ENCODE measurements around the gene E2F4. TPM values are rescaled to one million over a fixed set of nuclear protein-coding genes. Genes with fewer than 3 reads are reported as not detected.

The E2F4 gene
- total and polyA plus RNA-seq, 2 of the 13 experiments (the other 11 are each of a cell fraction or from before 2014, with no cell fraction given): 84.8 to 91.2 TPM

DNA sequence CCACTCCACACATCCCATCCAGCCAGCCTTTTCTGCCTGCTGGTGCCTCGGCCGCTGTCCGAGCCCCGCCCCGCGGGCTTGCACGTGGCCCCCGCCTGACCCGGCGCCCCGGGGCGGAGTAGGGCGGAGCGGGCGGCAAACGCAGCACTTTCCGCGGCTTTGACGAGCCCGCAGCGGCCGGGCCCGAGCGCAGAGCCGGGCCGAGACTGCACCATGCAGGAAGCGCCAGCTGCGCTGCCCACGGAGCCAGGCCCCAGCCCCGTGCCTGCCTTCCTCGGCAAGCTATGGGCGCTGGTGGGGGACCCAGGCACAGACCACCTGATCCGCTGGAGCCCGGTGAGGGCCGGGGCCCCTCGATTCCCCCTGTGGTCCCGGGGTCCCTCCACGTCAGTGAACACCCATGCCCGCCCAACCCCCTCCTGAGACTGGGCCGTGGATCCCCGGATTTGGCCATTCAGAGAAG, 27.3 kb upstream of the E2F4 start, which contains the start of gene HSF4 (continued):
- TF ChIP-seq, protein P1, sequence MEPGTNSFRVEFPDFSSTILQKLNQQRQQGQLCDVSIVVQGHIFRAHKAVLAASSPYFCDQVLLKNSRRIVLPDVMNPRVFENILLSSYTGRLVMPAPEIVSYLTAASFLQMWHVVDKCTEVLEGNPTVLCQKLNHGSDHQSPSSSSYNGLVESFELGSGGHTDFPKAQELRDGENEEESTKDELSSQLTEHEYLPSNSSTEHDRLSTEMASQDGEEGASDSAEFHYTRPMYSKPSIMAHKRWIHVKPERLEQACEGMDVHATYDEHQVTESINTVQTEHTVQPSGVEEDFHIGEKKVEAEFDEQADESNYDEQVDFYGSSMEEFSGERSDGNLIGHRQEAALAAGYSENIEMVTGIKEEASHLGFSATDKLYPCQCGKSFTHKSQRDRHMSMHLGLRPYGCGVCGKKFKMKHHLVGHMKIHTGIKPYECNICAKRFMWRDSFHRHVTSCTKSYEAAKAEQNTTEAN (CRISPR knock-in tag; conservative IDR thresholded peaks at IDR 0.05): peak; percentile 93
- TF ChIP-seq ARNTL (CRISPR knock-in tag; IDR thresholded peaks at IDR 0.05) (peak; percentile 98), GTF2F1 (IDR thresholded peaks at IDR 0.05; ENCODE audit: low read length) (no peak), FOXJ3 (CRISPR knock-in tag; IDR thresholded peaks at IDR 0.05; ENCODE audit: borderline replicate concordance) (no peak), NPAS2 (CRISPR knock-in tag; IDR thresholded peaks at IDR 0.05; ENCODE audit: borderline replicate concordance) (no peak), ZNF577 (CRISPR knock-in tag; IDR thresholded peaks at IDR 0.05; ENCODE audit: borderline replicate concordance, low read depth) (no peak), ZFP62 (CRISPR knock-in tag; IDR thresholded peaks at IDR 0.05) (no peak), ZNF232 (CRISPR knock-in tag; IDR thresholded peaks at IDR 0.05; ENCODE audit: borderline replicate concordance) (peak; percentile 87; the same call in 1 of the 2 replicates), CREB1 (IDR thresholded peaks at IDR 0.05) (no peak), CREB1 (CRISPR knock-in tag; IDR thresholded peaks at IDR 0.05) (no peak), NBN (conservative IDR thresholded peaks at IDR 0.05) (no peak), CENPX (CRISPR knock-in tag; IDR thresholded peaks at IDR 0.05) (0 out of 2 replicates have a peak, but pooled peaks have one; percentile 78), ZNF350 (CRISPR knock-in tag; IDR thresholded peaks at IDR 0.05; ENCODE audit: borderline replicate concordance, low read depth) (no peak), PTBP1 (IDR thresholded peaks at IDR 0.05; ENCODE audit: low read depth, low read length, poor library complexity, severe bottlenecking) (no peak), ATM (IDR thresholded peaks at IDR 0.05; ENCODE audit: borderline replicate concordance) (no peak), SRSF9 (IDR thresholded peaks at IDR 0.05; ENCODE audit: borderline replicate concordance, insufficient read depth, low read depth, low read length, poor library complexity, severe bottlenecking) (no peak), BRD4 (CRISPR knock-in tag; IDR thresholded peaks at IDR 0.05) (no peak), ARNT2 (CRISPR knock-in tag; IDR thresholded peaks at IDR 0.05; ENCODE audit: low read depth) (peak; percentile 94), HDAC2 (CRISPR knock-in tag; IDR thresholded peaks at IDR 0.05) (peak; percentile 70), ZNF180 (CRISPR knock-in tag; IDR thresholded peaks at IDR 0.05; ENCODE audit: borderline replicate concordance, low read depth) (no peak), ETV5 (CRISPR knock-in tag; IDR thresholded peaks at IDR 0.05; ENCODE audit: borderline replicate concordance) (peak; percentile 64; the same call in 1 of the 2 replicates), ZNF761 (CRISPR knock-in tag; conservative IDR thresholded peaks at IDR 0.05) (0 out of 2 replicates have a peak, but pooled peaks have one; percentile 37), ELF1 (CRISPR knock-in tag; IDR thresholded peaks at IDR 0.05) (peak; percentile 27; the same call in 1 of the 2 replicates), TP53 (CRISPR knock-in tag; conservative IDR thresholded peaks at IDR 0.05) (no peak), ZBTB7B (CRISPR knock-in tag; IDR thresholded peaks at IDR 0.05) (peak; percentile 56; the same call in 1 of the 2 replicates)
- TF ChIP-seq, protein P2, sequence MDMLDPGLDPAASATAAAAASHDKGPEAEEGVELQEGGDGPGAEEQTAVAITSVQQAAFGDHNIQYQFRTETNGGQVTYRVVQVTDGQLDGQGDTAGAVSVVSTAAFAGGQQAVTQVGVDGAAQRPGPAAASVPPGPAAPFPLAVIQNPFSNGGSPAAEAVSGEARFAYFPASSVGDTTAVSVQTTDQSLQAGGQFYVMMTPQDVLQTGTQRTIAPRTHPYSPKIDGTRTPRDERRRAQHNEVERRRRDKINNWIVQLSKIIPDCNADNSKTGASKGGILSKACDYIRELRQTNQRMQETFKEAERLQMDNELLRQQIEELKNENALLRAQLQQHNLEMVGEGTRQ (IDR thresholded peaks at IDR 0.05; ENCODE audit: low read depth, low read length): no peak
- TF ChIP-seq, protein P2 (CRISPR knock-in tag; IDR thresholded peaks at IDR 0.05; ENCODE audit: borderline replicate concordance): no peak
- TF ChIP-seq, protein P3, sequence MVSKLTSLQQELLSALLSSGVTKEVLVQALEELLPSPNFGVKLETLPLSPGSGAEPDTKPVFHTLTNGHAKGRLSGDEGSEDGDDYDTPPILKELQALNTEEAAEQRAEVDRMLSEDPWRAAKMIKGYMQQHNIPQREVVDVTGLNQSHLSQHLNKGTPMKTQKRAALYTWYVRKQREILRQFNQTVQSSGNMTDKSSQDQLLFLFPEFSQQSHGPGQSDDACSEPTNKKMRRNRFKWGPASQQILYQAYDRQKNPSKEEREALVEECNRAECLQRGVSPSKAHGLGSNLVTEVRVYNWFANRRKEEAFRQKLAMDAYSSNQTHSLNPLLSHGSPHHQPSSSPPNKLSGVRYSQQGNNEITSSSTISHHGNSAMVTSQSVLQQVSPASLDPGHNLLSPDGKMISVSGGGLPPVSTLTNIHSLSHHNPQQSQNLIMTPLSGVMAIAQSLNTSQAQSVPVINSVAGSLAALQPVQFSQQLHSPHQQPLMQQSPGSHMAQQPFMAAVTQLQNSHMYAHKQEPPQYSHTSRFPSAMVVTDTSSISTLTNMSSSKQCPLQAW (CRISPR knock-in tag; IDR thresholded peaks at IDR 0.05): peak; percentile 85
